Cardiac fibroblast (primary cell): ENCODE data around the gene OR5H14.

Experiments
- DNase-seq, 2 donors: peaks; one replicate each; pipeline versions ENCODE4 v3.0.0 to v3.0.0-alpha.2; 2010; ENCODE audit warnings: low read depth in 2 of 2
- H3K4me3 ChIP-seq, 2 donors: replicated peaks in 1 of 2; 1 replicate in 1 of 2; 2 replicates in 1 of 2; pipeline ENCODE4 v1.5.1; 2011; ENCODE audit warnings: low read depth in 2 of 2, low read length in 2 of 2, mild to moderate bottlenecking in 2 of 2, moderate library complexity in 1 of 2
- TF ChIP-seq, protein P1 (sequence below): IDR thresholded peaks from one replicate; pipeline ENCODE4 v1.5.1; 2011; ENCODE audit warnings: low read depth, mild to moderate bottlenecking, low read length, inconsistent platforms

The OR5H14 gene

DNA sequence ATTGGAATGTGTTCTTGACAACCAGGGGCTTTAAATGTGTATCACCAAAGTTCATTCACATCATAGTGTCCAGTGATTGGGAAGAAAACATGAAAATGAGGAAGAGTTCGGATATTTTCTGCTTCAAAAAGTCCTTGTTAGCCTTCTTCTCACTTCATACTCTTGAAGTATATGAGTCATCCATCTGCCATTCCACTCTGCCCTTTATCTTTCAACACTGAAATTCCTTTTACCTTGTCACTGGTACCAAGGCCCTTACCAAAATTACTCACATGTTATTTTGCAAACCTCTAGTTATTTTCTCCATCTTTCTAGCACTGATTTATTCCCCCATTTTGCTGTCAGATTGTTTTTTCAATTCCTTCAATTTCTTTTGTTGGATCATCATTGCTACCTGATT lies 51.7 kb downstream of the OR5H14 start:
- no peak for DNase-seq
- TF ChIP-seq, protein P1, sequence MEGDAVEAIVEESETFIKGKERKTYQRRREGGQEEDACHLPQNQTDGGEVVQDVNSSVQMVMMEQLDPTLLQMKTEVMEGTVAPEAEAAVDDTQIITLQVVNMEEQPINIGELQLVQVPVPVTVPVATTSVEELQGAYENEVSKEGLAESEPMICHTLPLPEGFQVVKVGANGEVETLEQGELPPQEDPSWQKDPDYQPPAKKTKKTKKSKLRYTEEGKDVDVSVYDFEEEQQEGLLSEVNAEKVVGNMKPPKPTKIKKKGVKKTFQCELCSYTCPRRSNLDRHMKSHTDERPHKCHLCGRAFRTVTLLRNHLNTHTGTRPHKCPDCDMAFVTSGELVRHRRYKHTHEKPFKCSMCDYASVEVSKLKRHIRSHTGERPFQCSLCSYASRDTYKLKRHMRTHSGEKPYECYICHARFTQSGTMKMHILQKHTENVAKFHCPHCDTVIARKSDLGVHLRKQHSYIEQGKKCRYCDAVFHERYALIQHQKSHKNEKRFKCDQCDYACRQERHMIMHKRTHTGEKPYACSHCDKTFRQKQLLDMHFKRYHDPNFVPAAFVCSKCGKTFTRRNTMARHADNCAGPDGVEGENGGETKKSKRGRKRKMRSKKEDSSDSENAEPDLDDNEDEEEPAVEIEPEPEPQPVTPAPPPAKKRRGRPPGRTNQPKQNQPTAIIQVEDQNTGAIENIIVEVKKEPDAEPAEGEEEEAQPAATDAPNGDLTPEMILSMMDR = no peak
- no peak overlapping the region for H3K4me3 ChIP-seq
